Measurements from ENCODE around the gene TTC23.

DNA sequence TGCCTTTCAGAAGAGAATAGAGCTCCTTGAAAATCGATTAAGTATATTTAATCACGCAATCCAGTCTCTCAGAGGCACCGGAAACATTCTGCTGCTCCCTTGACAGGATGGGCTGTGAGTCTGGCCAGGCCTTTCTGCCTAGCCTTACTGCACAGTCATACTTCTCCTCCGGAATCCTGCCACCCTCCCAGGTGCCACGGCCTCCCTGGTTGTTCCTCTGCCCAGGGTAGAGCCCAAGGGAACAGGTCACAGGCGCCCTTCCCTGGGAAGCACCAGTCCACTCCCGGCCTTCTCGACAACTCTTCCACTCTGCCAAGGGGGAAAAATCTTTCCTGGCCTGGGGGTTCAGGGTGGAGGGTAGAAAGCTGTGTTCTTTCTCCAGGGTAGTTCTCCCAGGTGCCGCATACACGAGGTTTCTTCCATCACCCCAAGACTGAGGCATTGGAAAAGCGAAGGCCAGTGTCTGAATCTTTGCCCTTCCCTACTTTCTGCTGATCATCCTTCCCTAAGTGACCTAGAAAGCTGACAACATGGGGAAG is 161.9 kb downstream of the TTC23 start:
- TF ChIP-seq POLR2A (IDR thresholded peaks at IDR 0.05; ENCODE audit: low read length) (no peak), GATA1 (IDR thresholded peaks at IDR 0.05; ENCODE audit: low read depth, low read length) (no peak)

Data from erythroblast (primary cell).